OCI-LY7 (cell line): Measurements from ENCODE around the gene MAMDC2.

Experiments
- CTCF ChIP-seq: fragments of 200-600 bp; sonication (generic); conservative IDR thresholded peaks from 2 replicates; pipeline ENCODE4 v1.5.1; 2014; ENCODE audit warnings: mild to moderate bottlenecking, antibody characterized with exemption, low read length, moderate library complexity, mixed read lengths
- EZH2phosphoT487 ChIP-seq: fragments of 200-600 bp; sonication (generic); IDR thresholded peaks from 2 replicates; pipeline ENCODE4 v1.6.1; 2018; ENCODE audit warnings: low read depth, borderline replicate concordance, mild to moderate bottlenecking, mixed run types, antibody characterized with exemption, low read length, moderate library complexity, mixed read lengths

GRCh38 chr9:70119786-70120185 lies 76.1 kb downstream of the MAMDC2 start:
- TF ChIP-seq CTCF (no peak), EZH2phosphoT487 (no peak)
